Measurements from ENCODE around the gene FAM114A2.

FAM114A2 gene

DNA sequence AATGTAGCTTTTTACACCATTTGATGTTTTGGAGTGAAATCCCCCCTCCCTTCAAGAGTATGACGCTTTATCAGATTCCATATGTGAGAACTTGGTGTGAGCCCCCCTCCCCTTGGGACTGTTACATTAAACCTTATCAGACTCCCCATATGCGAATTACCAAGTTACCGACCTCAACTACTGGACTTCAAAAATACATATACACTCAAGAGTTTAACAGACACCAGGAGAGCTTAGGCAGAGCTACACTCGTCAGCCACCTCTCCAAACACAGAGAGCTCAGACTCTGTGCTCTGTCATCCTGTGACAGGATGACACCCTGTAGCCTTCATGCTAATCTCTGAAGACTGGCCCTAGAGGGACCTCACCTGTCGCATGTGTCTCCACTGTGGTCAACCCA is 50.2 kb downstream of the FAM114A2 start:
- DNase-seq (ENCODE audit: extremely low read depth in 1 of 2, low read depth in 1 of 2): no peak

DNA sequence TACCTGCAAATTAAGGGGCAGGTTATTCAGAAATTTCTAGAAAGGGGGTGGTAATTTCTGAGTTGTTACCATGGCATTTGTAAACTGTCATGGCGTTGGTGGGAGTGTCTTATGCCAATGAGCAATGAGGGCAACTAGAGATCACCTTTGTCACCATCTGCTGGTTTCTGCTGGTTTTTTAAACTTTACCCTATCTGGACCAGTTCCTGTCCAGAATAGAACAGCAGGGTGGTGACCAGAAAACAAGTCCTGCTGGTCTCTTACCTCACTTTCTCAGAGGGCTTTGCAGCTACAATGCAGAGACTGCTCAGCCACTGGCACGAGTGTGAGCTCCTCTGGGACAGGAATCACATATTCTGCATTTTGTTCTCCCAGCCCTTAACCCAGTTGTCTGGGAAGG is 51.4 kb downstream of the FAM114A2 start:
- DNase-seq (ENCODE audit: extremely low read depth in 1 of 2, low read depth in 1 of 2): no peak

DNA sequence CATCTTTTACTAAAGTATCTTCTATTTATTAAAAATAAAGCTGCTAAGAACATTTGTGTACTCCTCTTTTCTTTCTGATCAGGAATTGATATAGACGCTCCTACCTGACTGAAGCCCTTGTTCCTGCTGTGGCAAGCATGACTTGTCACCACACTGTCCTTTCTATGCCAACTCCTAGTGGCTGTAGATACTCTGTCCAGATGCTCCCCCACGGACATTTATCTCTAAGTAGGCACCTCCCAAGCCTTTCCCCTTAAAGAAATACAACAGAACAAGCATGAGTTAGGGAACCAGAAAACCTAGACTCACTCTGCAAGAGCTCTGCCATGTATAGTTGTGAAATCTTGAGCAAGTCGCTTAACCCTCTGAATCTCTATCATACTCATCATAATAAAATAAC is 53.2 kb downstream of the FAM114A2 start:
- DNase-seq (ENCODE audit: extremely low read depth in 1 of 2, low read depth in 1 of 2): no peak

DNA sequence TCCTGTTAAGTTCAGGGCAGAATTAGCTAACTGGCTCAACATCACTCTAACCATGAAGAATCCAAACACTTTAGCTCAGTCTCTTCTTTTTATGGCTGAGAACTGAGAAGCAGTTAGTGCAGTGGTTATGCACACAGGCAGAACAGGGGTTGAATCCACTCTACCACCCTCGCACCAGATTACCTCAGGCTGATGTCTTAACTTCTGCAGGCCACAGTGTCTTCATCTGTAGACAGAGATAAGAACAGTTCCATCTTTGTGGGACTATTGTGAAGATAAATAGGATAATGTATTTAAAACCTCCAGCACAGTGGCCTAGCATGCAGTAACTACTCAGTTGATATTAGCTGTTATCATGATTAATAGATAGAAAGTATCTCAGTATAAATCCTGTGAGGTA is 54.8 kb downstream of the FAM114A2 start:
- no peak for DNase-seq (ENCODE audit: extremely low read depth in 1 of 2, low read depth in 1 of 2)

DNA sequence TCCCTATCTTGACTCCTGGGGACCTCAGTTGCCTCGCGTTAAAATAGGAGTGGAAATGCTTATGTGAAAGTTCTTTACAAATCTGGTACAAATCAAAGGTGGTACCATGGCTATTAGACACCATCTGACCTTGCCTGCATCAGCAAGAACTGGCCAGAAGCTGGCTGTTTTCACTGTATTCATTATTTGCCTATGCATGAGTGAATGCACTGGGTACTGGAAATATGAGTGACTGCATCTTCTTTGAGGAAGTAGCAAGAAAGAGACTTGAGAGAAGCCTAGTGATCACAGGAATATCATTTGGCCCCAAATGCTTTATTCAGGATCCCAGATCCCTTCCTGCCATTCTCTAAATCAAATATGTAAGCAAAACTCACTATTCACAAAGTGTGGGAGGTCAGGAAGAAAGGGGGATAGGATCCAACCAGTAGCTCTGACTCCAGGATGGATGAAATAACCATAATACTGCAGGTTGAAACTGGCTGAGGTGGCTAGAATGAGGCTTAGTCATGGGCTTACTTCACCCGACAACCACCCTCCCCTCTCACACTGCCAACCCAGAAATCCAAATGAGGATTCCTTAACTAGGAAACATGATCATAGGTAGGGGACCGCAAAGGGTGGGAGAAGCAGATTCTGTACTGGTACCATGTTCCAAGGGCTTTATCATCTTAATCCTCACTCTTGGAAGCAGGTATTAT is 56.7 kb downstream of the FAM114A2 start:
- no peak for DNase-seq (ENCODE audit: extremely low read depth in 1 of 2, low read depth in 1 of 2)

DNA sequence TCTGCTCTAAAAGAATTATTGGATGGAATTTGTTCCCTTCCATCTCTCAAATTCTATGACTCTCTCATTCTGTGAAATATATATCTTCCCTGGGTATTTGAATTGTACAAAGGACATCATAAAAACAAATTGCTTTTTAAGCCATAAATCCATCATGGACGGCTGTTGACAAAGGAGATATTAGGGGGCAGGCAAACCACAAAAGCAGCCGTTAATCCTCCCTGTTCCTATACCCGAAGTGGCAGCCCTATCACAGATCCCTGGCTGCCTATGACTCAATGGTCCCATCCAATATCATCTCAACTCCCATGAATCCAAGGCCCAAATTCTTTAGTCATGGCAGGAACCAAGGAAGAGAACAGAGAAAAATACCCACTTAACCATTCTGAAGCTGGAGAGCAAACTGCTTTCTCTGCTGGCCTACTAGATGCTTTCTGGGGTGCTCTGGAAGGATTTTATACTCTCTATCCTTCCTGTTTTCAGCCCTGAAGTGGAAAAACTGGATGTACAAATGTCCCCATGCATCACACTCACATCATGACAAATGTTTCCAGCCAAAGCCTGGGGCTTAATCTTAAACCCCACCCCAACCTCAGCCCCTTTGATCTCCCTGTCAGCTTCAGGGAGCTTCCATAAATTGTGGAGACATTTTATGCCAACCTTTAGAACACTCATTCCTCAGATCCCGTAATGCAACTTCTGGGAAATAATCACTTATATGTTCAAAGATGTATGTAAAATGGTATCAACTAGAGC is 59.5 kb downstream of the FAM114A2 start:
- no peak for DNase-seq (ENCODE audit: extremely low read depth in 1 of 2, low read depth in 1 of 2)

DNA sequence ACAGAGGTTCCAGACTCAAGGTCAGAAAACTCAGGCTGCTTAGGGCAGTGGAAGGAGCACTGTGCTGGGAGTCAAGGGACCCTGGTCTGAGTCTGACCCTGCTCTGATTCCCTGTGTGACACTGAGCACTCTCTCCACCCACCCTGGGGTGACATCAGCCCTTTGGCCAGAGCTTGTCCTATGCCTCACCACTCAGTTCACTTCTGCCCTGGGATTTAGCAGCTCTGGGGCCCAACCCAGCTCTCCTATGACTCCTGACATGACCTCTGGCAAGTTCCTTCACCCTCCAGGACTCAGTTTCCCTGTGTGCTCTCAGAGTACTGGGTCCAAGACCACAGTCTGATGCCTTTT is 63.9 kb downstream of the FAM114A2 start:
- DNase-seq (ENCODE audit: extremely low read depth in 1 of 2, low read depth in 1 of 2): no peak

DNA sequence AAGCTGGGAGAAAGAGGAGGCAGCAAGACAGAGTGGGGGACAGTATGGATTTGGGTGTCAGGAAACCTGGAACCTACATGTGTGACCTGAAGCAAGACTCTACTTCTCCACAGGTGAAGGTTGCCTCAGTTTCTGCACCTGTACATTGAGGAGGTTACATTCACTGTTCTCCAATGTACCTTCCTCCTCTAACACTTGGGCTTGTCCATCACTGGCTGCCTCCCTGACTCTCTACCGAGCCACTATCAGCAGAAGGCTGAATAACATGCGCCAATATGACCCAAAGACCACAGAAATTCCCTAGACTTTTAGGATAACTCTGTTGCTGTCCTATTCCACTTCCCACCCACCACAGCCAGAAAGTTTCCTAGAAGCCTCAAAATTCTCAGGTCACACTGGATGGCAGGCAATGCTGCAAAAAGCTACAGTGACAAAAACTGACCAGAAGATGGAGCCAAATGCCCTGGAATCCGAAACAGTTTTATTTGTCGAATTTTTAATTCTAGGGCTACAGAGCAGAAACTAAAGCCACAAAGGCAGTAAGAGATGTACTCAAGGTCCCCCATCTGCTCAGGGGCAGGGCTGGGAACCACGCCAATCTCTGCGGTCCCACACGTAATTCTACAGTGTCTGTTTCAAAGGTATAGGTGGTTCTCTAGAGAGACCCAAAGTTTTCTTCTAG is 64.4 kb downstream of the FAM114A2 start:
- DNase-seq (ENCODE audit: extremely low read depth in 1 of 2, low read depth in 1 of 2): peak in 1 of 2 donors; percentile 11

DNA sequence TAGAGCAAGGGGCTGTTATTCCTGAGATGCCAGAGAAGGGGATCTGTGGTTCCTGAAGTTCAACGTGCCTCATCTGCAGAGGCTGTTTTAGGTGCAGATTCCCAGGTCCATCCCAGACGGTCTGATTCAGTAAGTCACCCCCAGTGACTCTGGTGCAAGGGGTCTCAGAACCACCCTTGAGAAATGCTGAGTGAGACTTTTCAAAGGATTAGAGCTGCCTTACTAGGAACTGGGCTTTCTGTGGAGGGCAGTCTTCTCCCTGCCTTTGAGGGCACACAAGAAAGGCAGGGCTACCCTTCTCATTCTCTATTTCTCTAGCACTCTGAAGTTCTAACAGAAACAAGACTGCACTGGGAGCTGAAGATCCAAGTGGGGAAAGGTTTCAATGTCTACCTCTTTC is 66.5 kb downstream of the FAM114A2 start:
- no peak for DNase-seq (ENCODE audit: extremely low read depth in 1 of 2, low read depth in 1 of 2)

DNA sequence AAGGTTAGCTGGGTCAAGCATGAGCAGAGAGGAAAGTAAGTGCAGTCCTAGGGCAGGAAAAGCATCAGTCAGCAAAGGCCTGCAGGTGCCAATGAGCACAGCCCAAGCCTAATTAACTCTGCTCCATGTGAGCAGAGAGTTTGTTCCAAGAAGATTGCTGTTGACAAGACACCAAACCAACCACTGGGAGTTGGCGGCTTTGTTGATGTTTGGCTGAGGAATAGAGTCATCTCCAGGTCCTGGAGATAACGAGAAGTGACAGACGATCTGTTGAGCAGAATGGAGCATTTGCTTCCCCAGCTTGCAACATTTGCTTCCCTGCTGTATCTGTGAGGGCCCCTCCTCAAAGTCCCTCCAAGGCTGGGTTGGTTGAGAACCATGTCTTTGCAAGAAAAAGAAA is 68.2 kb downstream of the FAM114A2 start:
- DNase-seq (ENCODE audit: extremely low read depth in 1 of 2, low read depth in 1 of 2): no peak

DNA sequence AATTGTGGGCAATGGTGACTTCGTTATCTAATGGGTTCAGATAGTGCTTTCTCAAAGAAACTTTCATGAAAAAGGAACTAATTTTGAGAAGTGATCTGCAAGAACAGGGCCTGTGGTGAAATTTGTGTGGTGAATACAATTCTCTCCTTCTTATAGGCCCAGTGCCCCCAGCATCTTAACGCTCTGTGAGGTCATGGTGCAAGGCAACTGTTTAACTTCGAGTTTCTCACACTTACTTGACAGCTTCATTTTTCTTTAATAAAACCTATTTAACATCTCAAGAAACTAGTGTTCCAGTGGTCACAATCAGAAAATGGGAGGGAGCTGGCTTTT is 69.2 kb downstream of the FAM114A2 start:
- no peak for DNase-seq (ENCODE audit: extremely low read depth in 1 of 2, low read depth in 1 of 2)

DNA sequence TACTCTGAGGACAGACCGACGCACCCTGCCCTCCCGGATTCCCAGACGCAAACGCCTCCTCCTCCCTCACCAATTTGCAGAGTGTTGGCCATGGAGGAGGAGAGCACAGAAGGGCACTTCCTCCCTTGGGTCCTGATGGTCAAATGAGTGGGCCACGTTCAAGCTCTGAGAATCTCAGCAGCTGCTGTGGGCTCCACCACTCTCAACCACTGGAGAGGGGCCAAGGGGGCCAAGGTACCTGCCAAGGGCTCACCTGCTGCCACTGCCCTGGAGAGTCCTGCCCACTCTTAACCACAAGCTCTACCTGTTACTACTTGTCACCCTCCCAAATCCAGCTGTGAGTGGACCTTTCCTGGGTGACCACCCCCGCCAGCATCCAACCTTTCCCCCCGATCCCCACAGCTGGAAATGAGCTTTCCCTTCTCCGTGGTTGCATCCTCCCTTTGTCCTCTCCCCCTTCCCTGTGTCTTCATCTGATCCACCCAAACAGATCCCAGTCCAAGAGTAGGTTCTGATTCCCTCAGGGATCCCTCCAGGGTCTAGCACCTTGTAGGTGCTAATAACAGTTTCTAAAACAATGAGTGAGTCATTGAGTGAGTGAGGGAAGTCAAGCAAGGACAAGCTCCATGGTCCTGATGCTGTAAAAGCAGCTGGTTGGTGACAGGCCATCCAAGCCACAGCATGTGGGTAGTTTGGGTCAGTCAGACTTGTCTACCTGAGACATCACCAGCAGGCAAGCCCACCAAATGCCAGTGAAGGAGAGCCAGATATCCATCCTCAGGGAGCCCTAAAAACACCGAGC is 69.7 kb downstream of the FAM114A2 start:
- DNase-seq (ENCODE audit: extremely low read depth in 1 of 2, low read depth in 1 of 2): no peak

DNA sequence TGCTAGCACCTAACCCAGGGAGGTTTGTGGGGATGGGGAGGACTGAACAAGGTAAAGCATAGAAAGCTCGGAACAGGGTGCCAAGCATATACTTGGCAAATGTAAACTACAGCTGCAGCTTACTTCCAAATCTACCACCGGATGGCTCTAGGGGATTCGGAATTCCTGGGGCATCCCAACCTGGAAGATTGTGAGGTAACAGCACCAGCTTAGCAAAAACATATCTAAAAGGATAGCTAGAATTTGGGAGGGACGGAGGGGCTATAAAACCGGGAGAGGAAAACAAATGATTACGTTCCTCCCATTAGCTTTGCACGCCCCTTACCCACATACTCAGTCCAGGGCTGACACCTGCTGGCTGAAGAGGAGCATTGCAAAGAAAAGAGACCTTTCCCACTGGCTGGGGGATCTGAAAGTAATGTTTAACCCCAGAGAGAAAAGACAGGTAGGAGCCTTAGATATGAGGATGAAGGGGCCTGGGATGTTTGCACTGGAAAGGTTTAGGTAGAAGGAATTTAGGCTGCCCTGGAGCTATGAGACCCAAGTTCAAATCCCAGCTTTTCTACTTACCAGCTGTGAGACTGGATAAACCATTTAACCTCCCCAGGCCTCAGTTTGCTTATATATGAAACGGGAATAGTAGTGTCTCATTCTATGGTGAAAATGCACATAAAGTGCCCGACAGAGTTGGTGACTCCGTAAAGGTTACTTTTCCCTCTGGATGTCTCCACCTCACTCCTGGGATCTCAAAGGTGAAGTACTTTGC is 73.6 kb downstream of the FAM114A2 start:
- DNase-seq (ENCODE audit: extremely low read depth in 1 of 2, low read depth in 1 of 2): peak in 1 of 2 donors; percentile 15

DNA sequence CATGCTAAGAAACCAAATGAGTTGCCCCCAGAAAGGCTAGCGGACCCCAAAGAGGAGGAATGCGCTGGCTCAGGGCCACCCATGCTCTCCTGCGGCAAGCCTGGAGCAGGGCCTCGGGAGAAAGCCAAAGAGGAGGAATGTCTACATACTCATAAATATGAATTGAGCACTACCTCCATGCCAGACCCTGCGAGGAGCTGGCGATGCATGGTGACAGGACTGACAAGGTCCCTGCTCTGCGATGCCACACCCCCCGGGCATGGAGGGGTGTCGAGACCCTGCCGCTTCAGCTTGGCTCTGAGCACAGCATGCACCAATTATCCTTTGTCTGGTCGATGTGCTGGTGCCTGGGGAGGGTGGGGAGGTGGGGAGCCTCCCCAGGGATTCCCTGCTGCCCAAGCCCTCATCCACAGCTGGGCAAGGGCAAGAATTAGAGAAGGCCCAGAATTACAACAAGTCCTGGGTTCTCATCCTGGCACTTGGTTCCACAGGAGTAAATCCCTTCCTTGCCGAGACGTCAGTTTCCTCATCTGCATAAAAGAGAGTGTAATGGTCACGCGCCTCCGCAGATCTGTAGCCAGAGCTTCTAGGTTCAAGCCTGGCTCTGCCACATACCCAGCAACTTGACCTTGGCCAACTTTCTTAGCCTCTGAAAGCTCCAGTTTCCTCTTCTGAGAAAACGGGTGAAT is 74.4 kb downstream of the FAM114A2 start:
- DNase-seq (ENCODE audit: extremely low read depth in 1 of 2, low read depth in 1 of 2): no peak

DNA sequence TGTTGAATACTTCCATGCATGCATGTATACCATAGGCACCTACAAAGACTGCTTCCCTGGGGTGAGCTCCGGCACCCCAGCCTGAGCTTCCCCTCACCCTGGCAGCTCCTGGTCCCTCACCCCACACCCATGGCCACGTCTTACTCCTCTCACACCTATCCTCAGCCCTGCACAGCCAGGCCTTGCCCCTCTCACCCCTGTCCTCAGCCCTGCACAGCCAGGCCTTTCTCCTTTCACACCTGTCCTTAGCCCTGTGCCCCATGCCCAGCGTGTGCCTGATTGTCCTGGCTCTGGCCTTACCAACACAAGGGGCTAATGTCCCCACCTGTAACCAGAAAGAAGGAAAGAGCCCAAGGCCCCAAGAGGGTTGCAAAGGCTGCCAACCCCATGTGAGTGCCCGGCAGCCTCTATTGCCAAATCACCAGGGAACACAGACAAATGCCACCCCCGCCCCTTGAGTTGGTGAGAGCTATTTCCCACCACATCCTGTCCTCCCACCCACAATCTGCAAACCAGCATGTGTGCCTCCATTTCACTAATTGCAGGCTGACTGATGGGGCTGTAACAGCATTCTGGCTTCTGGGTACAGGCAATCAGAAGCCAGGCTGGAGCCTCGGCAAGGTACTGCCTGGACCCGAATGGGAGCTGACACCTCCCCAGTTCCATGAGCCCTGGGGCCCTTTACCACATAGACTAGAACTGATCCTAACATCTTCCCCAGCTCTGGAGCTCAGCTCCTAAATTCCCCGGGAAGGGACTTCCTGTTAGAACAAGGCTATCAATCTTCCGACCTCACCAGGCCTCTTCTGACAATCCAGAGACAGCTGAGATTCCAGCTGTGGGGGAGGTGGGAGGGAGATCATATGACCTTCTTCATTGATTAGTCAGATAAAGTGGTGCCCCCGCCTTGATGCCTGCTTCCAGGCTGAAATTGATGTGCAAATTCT is 78.2 kb downstream of the FAM114A2 start:
- DNase-seq (ENCODE audit: extremely low read depth in 1 of 2, low read depth in 1 of 2): peak in 1 of 2 donors; percentile 10

DNA sequence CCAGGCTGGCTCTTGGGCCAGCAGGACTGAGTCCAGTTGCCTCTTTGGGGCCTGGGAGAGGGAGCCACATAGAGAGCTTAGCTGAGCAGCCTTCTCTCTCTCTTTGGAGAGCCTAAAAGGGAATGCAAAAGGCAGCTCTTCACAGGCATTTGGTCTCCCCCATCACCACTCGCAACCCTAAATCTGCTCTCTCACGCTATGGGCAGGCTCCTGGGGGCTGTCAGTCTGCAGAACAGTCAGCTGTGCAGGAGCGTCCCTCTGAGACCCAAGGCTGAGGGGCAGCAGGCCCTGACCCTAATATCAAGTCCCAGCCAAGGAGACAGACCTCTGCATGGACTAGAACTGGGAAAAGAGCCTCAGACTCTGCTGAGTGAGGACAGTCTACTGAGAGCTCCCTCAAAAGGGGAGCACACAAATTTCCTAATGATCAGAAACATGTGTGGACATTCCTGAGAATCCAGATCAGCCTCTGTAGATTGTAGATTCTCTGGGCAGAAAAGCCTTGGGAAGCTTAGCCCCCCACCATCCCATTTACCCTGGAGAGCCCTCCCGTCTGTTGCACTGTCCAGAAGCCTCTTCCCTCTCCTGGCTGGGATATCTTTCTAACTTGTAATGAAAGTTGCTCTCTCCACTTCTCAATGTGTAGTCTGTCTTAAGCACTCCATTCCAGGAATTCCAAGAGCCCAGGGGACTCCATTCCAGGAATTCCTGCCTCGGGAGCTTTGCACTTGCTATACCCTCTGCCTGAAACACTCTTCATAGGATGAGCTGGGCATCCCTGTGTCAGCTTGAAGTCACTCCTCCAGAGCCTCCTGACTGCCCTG is 79.4 kb downstream of the FAM114A2 start:
- no peak for DNase-seq (ENCODE audit: extremely low read depth in 1 of 2, low read depth in 1 of 2)

DNA sequence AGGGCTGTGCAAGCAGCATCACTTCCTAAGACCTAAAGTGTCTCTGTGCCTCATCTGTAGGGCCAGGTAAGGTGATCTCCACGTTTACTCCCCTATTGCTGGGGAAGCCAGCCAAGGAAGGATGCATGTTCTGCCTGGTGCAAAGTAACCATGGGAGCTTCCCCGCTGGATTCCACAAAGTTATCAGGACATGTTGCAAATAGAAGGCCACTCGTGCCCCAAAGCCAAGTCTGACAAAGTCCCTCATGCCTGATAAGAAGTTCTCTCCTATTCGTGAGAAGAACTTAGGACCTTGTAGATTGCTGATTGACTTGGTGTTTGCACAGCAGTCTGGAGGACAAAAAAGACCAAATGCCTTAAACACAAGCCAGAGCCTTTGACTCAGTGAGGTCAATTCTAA is 81.5 kb downstream of the FAM114A2 start:
- DNase-seq (ENCODE audit: extremely low read depth in 1 of 2, low read depth in 1 of 2): no peak

DNA sequence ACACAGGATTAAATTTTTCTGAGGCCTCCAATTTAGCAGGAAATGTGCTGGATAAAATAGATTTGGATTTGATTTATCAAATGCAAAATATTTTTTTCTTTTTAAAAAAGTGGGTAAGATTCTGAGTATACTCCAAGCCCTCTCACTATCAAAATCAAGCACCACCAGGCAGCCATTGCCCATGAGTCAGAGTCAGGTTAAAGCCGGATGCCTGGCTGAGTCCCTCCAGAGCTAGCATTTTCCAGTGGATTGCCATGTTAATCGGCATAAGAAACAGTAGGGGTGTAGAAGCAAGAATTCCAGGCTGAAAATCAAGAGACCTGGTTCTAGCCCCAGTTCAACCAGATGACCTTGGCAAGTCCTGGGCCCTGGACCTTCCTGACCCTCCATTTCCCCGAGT is 85.3 kb downstream of the FAM114A2 start:
- no peak for DNase-seq (ENCODE audit: extremely low read depth in 1 of 2, low read depth in 1 of 2)

Measured in stimulated activated CD8-positive, alpha-beta memory T cell treated with anti-CD3 and anti-CD28 coated beads, Interleukin-7, amount 100 ng/mL, for 48 hours (primary cell).